ENCODE measurements around the gene ZNF771.
A peak's percentile ranks its signal among the peaks of the same experiment; 100 is the strongest.
"Not testable (repeated sequence)": the region's sequence is repeated elsewhere in the genome, so short reads cannot be mapped to it uniquely, and the experiment has no call there.

ZNF771 gene

DNA sequence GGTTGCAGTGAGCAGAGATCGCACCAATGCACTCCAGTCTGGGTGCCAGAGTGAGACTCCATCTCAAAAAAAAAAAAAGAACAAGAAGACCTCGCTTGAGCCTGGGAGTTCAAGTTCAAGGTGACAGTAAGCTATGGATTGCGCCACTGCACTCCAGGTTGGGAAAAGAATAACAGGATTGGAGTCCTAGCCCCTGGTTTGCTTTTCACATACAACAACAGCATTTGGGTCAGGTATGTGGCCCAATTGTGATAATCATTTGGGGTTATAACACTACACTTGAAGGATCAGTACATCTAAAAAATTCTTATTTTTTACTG, 41.7 kb downstream of the ZNF771 start:
- no peaks in the 10 kb centered on the region for H3K27me3 Mint-ChIP-seq
- no peak overlapping the region for H3K4me3 Mint-ChIP-seq
- H3K36me3 Mint-ChIP-seq (ENCODE audit: low read depth): peaks cover 9% of the 10 kb centered on the region
- no peak for DNase-seq
- H3K27ac Mint-ChIP-seq: no peak overlapping the region
- no peak for ATAC-seq
- H3K4me1 Mint-ChIP-seq: peaks cover 44% of the 10 kb centered on the region
- no peaks in the 10 kb centered on the region for H3K9me3 Mint-ChIP-seq

DNA sequence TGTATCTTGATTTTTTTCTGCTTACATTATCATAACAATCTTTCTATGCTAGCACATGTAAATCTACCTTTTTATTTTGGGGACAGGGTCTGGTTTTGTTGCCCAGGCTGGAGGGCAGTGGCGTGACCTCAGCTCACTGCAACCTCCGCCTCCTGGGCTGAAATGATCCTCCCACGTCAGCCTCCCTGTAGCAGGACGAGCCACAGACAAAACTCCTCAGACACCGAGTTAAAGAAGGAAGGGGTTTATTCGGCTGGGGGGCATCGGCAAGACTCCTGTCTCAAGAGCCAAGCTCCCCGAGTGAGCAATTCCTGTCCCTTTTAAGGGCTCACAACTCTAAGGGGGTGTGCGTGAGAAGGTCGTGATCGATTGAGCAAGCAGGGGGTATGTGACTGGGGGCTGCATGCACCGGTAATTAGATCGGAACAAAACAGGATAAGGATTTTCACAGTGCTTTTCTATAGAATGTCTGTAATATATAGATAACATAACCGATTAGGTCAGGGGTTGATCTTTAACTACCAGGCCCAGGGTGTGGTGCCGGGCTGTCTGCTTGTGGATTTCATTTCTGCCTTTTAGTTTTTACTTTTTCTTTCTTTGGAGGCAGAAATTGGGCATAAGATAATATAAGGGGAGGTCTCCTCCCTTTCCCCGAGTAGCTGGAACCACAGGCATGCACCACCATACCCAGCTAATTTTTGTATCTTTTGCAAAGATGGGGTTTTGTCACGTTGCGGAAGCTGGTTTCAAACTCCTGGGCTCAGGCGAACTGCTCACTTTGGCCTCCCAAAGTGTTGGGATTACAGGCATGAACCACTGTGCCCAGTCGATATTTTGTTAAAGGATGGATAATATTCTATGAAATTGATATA, 45.5 kb downstream of the ZNF771 start:
- not testable (repeated sequence) for H3K9me3 Mint-ChIP-seq; H3K36me3 Mint-ChIP-seq (ENCODE audit: low read depth); H3K27me3 Mint-ChIP-seq; ATAC-seq; DNase-seq; H3K4me3 Mint-ChIP-seq
- Mint-ChIP-seq H3K4me1 (peaks cover 54% of the 10 kb centered on the region), H3K27ac (peak overlapping the region; percentile 9)

DNA sequence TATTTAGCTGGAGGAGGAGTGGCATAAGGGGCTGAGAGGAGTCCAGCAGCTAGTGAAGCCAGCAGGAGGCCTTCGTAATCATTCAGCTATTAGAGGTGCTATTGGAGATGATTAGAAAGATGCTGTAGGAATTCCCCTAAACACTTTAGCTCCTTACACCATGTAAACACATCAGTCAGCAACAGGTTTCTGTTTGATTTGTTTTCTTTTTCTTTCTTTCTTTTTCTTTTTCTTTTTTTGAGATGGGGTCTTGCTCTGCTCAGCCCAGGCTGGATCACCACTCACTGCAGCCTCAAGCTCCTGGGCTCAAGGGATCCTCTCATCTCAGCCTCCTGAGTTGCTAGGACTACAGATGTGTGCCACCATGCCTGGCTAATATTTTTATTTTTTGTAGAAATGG, 48.9 kb downstream of the ZNF771 start:
- no peak overlapping the region for H3K4me3 Mint-ChIP-seq
- H3K4me1 Mint-ChIP-seq: peaks cover 63% of the 10 kb centered on the region
- ATAC-seq (no peak), DNase-seq (no peak)
- no peaks in the 10 kb centered on the region for H3K9me3 Mint-ChIP-seq
- H3K36me3 Mint-ChIP-seq (ENCODE audit: low read depth): peaks cover 1% of the 10 kb centered on the region
- H3K27me3 Mint-ChIP-seq: no peaks in the 10 kb centered on the region
- H3K27ac Mint-ChIP-seq: peak overlapping the region; percentile 77

DNA sequence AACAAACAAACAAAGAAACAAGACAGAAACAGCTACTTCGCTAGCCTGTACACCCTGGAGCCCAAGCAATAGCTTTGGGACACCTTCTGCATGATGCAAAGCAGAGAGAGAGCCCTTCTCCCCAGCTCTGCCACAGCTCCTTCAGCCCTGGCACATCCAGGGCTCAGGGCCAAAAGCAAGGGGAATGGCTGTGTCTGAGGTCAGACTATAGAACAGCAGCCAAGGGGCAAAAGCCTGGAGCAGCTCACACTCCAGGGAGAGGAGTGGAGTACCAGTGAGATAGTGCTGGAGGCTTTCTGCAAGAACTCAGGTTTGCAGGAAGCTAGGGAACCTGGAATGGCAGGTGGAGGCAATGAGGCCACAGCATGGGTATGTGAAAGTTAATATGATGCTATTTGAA, 49.9 kb downstream of the ZNF771 start:
- ATAC-seq: no peak
- Mint-ChIP-seq H3K9me3 (no peaks in the 10 kb centered on the region), H3K4me1 (peaks cover 68% of the 10 kb centered on the region), H3K27me3 (no peaks in the 10 kb centered on the region), H3K27ac (peak overlapping the region; percentile 39), H3K36me3 (ENCODE audit: low read depth) (peaks cover 1% of the 10 kb centered on the region), H3K4me3 (no peak overlapping the region)
- DNase-seq: no peak

DNA sequence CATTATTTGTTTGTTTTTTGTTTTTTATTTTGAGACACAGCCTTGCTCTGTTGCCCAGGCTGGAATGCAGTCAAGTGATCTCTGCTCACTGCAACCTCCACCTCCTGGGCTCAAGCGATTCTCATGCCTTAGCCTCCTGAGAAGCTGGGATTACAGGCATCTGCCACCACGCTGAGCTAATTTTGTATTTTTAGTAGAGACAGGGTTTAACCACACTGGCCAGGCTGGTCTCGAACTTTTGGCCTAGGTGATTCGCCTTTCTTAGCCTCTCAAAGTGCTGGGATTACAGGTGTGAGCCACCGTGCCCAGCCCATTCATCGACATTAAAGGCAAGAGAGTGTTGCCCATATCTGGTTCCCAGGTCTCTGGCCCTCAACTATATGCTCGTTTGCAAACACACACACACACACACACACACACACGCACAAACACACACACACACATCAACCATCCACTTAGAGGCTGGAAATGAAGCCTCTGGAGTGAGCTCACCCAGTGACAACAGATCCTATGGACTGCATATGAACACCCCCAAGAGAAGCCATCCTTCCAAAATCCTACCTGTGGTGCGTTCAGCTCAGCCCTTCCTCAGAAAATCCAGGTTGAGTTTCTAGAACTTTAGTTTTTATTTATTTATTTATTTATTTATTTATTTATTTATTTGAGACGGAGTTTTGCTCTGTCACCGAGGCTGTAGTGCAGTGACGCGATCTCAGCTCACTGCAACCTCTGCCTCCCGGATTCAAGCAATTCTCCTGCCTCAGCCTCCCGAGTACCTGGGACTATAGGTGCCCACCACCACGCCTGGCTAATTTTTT, 50.5 kb downstream of the ZNF771 start:
- Mint-ChIP-seq H3K9me3 (no peaks in the 10 kb centered on the region), H3K27me3 (no peaks in the 10 kb centered on the region), H3K27ac (peak overlapping the region; percentile 94), H3K36me3 (ENCODE audit: low read depth) (peaks cover 1% of the 10 kb centered on the region), H3K4me1 (peaks cover 65% of the 10 kb centered on the region), H3K4me3 (peak overlapping the region; percentile 56)
- no peak for ATAC-seq
- DNase-seq: no peak

DNA sequence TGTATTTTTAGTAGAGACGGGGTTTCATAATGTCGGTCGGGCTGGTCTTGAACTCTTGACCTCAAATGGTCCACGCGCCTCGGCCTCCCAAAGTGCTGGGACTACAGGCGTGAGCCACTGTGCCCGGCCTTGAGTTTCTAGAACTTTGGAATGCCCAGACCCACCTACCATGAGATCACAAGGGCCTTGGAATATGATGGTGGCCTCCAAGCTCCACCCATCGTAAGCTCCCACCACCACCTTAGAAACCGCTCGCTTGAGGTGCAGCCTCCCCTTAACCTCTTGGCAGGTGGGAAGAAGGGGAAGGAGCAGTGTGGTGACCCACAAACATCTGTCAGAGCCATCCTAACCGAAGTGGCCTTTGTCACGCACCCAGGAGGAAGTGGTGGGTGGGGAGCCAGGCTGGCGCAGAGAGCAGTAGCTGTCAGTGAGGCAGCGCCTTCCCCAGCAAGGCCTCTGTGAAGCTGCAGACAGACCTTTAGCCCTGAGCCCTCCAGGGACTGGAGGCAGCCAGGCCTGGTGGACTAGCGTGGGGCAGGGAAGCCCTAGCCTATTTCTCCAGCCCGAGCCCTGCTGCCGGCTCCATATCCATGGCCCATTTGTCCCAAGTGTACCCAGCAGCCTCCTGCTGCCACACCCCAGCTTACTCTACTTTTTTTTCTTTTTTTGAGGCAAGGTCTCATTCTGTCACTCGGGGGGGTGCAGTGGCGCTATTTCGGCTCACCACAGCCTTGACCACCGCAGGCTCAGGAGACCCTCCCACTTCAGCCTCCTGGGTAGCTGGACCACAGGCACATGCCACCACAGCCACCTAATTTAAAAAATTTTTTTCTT, 51.4 kb downstream of the ZNF771 start:
- H3K4me1 Mint-ChIP-seq: peaks cover 69% of the 10 kb centered on the region
- peaks cover 1% of the 10 kb centered on the region for H3K36me3 Mint-ChIP-seq (ENCODE audit: low read depth)
- DNase-seq (peak; percentile 88), ATAC-seq (peak; percentile 98)
- no peaks in the 10 kb centered on the region for H3K27me3 Mint-ChIP-seq
- H3K27ac Mint-ChIP-seq: peak overlapping the region; percentile 94
- H3K4me3 Mint-ChIP-seq: peak overlapping the region; percentile 56
- H3K9me3 Mint-ChIP-seq: no peaks in the 10 kb centered on the region

DNA sequence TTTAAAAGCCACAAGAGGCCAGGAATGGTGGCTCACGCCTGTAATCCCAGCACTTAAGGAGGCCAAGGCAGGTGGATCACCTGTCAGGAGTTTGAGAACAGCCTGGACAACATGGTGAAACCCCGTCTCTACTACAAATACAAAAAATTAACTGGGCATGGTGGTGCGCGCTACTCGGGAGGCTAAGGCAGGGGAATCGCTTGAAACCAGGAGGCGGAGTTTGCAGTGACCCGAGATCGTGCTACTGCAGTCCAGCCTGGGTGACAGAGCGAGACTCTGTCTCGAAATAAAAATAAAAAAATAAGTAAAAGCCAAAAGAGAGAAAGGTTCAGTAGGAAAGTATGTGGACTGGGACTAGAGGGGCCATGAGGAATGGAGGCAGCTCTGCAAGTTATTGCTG, 52.0 kb downstream of the ZNF771 start:
- DNase-seq (no peak), ATAC-seq (no peak)
- H3K36me3 Mint-ChIP-seq (ENCODE audit: low read depth): peaks cover 1% of the 10 kb centered on the region
- H3K4me3 Mint-ChIP-seq: peak overlapping the region; percentile 56
- peak overlapping the region; percentile 94 for H3K27ac Mint-ChIP-seq
- H3K27me3 Mint-ChIP-seq: no peaks in the 10 kb centered on the region
- H3K4me1 Mint-ChIP-seq: peaks cover 65% of the 10 kb centered on the region
- no peaks in the 10 kb centered on the region for H3K9me3 Mint-ChIP-seq

DNA sequence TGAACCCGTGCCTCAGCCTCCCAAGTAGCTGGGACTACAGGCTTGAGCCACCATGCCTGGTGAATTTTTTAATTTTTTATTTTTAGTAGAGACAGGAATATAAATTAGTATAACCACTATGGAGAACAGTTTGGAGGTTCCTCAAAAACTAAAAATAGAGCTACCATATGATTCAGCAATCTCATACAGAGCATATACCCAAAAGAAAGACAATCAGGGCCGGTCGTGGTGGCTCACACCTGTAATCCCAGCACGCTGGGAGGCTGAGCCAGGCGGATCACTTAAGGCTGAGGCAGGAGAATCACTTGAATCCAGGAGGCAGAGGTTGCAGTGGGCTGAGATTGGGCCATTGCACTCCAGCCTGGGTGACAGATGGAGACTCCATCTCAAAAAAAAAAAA, 54.0 kb downstream of the ZNF771 start:
- ATAC-seq; DNase-seq; H3K27me3 Mint-ChIP-seq; H3K27ac Mint-ChIP-seq; H3K4me3 Mint-ChIP-seq; H3K9me3 Mint-ChIP-seq; H3K36me3 Mint-ChIP-seq (ENCODE audit: low read depth): not testable (repeated sequence)
- peaks cover 67% of the 10 kb centered on the region for H3K4me1 Mint-ChIP-seq

DNA sequence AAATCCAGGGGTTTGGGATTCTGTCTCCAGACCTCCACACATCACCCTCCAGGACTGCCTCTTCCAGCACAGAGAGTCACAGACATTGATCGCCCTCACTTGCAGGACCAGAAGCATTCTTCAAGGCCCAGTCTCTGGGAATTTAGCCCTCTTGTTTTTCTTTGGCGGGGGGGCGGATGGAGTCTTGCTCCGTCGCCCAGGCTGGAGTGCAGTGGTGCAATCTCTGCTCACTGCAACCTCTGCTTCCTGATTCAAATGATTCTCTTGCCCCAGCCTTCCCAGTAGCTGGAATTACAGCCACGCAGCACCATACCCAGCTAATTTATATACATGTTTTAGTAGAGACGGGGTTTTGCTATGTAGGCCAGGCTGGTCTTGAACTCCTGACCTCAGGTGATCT, 56.7 kb downstream of the ZNF771 start:
- no peak for DNase-seq
- Mint-ChIP-seq H3K27ac (no peak overlapping the region), H3K9me3 (no peaks in the 10 kb centered on the region), H3K36me3 (ENCODE audit: low read depth) (no peaks in the 10 kb centered on the region), H3K4me1 (peaks cover 49% of the 10 kb centered on the region), H3K27me3 (no peaks in the 10 kb centered on the region), H3K4me3 (no peak overlapping the region)
- ATAC-seq: no peak

All from activated naive CD8-positive, alpha-beta T cell treated with anti-CD3 and anti-CD28 coated beads, Interleukin-2, amount 50 U/mL, for 24 hours (primary cell).